ENCODE measurements around the gene HCST.

The HCST gene

GRCh38 chr19:35872180-35872579 is 30.1 kb upstream of the HCST start:
- H3K36me3 ChIP-seq (ENCODE audit: control insufficient read depth, low read length): no peaks in the 10 kb centered on the region
- H3K4me3 ChIP-seq (ENCODE audit: low read length): no peak overlapping the region
- H3K9me3 ChIP-seq (ENCODE audit: control insufficient read depth, insufficient read depth, low read length): no peaks in the 10 kb centered on the region
- no peaks in the 10 kb centered on the region for H4K20me1 ChIP-seq (ENCODE audit: control insufficient read depth, insufficient read depth, low read depth, low read length)
- H3K4me1 ChIP-seq (ENCODE audit: control insufficient read depth, low read length): peaks cover 28% of the 10 kb centered on the region
- no peaks in the 10 kb centered on the region for H3K79me2 ChIP-seq (ENCODE audit: control insufficient read depth, low read length)
- H3K27ac ChIP-seq (ENCODE audit: low read depth, low read length): no peak overlapping the region
- 0 out of 2 replicates have a peak, but pooled peaks cover 7% of the 10 kb centered on the region for H3K27me3 ChIP-seq (ENCODE audit: control insufficient read depth, low read length)
- TF ChIP-seq CTCF (IDR thresholded peaks at IDR 0.05; ENCODE audit: low read depth, low read length, poor library complexity, severe bottlenecking): no peak
- TF ChIP-seq EZH2phosphoT487 (IDR thresholded peaks at IDR 0.05; ENCODE audit: borderline replicate concordance, low read length): no peak
- H3K9me2 ChIP-seq (replicated peaks; ENCODE audit: control insufficient read depth, low read length): no peaks in the 10 kb centered on the region
- H3K4me2 ChIP-seq (ENCODE audit: low read length): no peak overlapping the region
- H3F3A ChIP-seq (ENCODE audit: control insufficient read depth, insufficient read depth): no peaks in the 10 kb centered on the region

GRCh38 chr19:35874392-35874930 is 27.9 kb upstream of the HCST start:
- Histone ChIP-seq H3K27ac (ENCODE audit: low read depth, low read length) (no peak overlapping the region), H3K79me2 (ENCODE audit: control insufficient read depth, low read length) (no peaks in the 10 kb centered on the region), H4K20me1 (ENCODE audit: control insufficient read depth, insufficient read depth, low read depth, low read length) (no peaks in the 10 kb centered on the region), H3F3A (ENCODE audit: control insufficient read depth, insufficient read depth) (no peaks in the 10 kb centered on the region), H3K9me3 (ENCODE audit: control insufficient read depth, insufficient read depth, low read length) (no peaks in the 10 kb centered on the region), H3K4me2 (ENCODE audit: low read length) (no peak overlapping the region), H3K9me2 (replicated peaks; ENCODE audit: control insufficient read depth, low read length) (no peaks in the 10 kb centered on the region), H3K27me3 (ENCODE audit: control insufficient read depth, low read length) (peaks cover 5% of the 10 kb centered on the region; the same call in 1 of the 2 replicates), H3K4me3 (ENCODE audit: low read length) (no peak overlapping the region), H3K36me3 (ENCODE audit: control insufficient read depth, low read length) (no peaks in the 10 kb centered on the region), H3K4me1 (ENCODE audit: control insufficient read depth, low read length) (peaks cover 13% of the 10 kb centered on the region)
- TF ChIP-seq CTCF (IDR thresholded peaks at IDR 0.05; ENCODE audit: low read depth, low read length, poor library complexity, severe bottlenecking): no peak
- TF ChIP-seq EZH2phosphoT487 (IDR thresholded peaks at IDR 0.05; ENCODE audit: borderline replicate concordance, low read length): no peak

- TF ChIP-seq CTCF (IDR thresholded peaks at IDR 0.05; ENCODE audit: low read depth, low read length, poor library complexity, severe bottlenecking): no peak
- no peak for TF ChIP-seq EZH2phosphoT487 (IDR thresholded peaks at IDR 0.05; ENCODE audit: borderline replicate concordance, low read length)
- Histone ChIP-seq H3K27ac (ENCODE audit: low read depth, low read length) (no peak overlapping the region), H4K20me1 (ENCODE audit: control insufficient read depth, insufficient read depth, low read depth, low read length) (no peaks in the 10 kb centered on the region), H3K9me3 (ENCODE audit: control insufficient read depth, insufficient read depth, low read length) (no peaks in the 10 kb centered on the region), H3K4me1 (ENCODE audit: control insufficient read depth, low read length) (peaks cover 16% of the 10 kb centered on the region), H3K79me2 (ENCODE audit: control insufficient read depth, low read length) (no peaks in the 10 kb centered on the region), H3F3A (ENCODE audit: control insufficient read depth, insufficient read depth) (peaks cover 5% of the 10 kb centered on the region), H3K4me3 (ENCODE audit: low read length) (no peak overlapping the region), H3K27me3 (ENCODE audit: control insufficient read depth, low read length) (peaks cover 7% of the 10 kb centered on the region; the same call in 1 of the 2 replicates), H3K9me2 (replicated peaks; ENCODE audit: control insufficient read depth, low read length) (no peaks in the 10 kb centered on the region), H3K4me2 (ENCODE audit: low read length) (no peak overlapping the region), H3K36me3 (ENCODE audit: control insufficient read depth, low read length) (no peaks in the 10 kb centered on the region)
Observed at GRCh38 chr19:35879068-35879467, 23.3 kb upstream of the HCST start.

All from DOHH2 (cell line).